GM19463 (cell line): ENCODE results near the gene GRID2.
A peak's percentile ranks its signal among the peaks of the same experiment; 100 is the strongest.
"Not testable (repeated sequence)": the region's sequence is repeated elsewhere in the genome, so short reads cannot be mapped to it uniquely, and the experiment has no call there.

Source experiments
- ATAC-seq: cut with Tn5 transposase; IDR thresholded peaks from one replicate; pipeline ENCODE4 v1.9.1; 2021; ENCODE audit warnings: mild to moderate bottlenecking, moderate library complexity; ENCODE audit not compliant: unreplicated experiment

The GRID2 gene

GRCh38 chr4:93289241-93289640 is 985.5 kb downstream of the GRID2 start:
- no peak for ATAC-seq

GRCh38 chr4:93289831-93290230 is 986.1 kb downstream of the GRID2 start:
- no peak for ATAC-seq

- peak; percentile 65 for ATAC-seq
These were observed 995.4 kb downstream of the GRID2 start for GRCh38 chr4:93299118-93299517.

- ATAC-seq: not testable (repeated sequence)
These were observed 997.2 kb downstream of the GRID2 start for GRCh38 chr4:93300780-93301555.

GRCh38 chr4:93302310-93302709 is 998.5 kb downstream of the GRID2 start:
- no peak for ATAC-seq

GRCh38 chr4:93303440-93303839 is 999.7 kb downstream of the GRID2 start:
- ATAC-seq: no peak

GRCh38 chr4:93312299-93312698 is 1008.5 kb downstream of the GRID2 start:
- ATAC-seq: no peak

- ATAC-seq: no peak
These were observed 1009.4 kb downstream of the GRID2 start for GRCh38 chr4:93313197-93313596.

- ATAC-seq: no peak
These were observed 1013.3 kb downstream of the GRID2 start for GRCh38 chr4:93317057-93317456.

- ATAC-seq: no peak
These were observed 1013.8 kb downstream of the GRID2 start for GRCh38 chr4:93317561-93317960.

GRCh38 chr4:93319041-93319440 is 1015.3 kb downstream of the GRID2 start:
- ATAC-seq: no peak

- ATAC-seq: no peak
These were observed 1016.6 kb downstream of the GRID2 start for GRCh38 chr4:93320356-93320755.

- ATAC-seq: no peak
These were observed 1023.6 kb downstream of the GRID2 start for GRCh38 chr4:93327346-93327745.

- ATAC-seq: peak; percentile 88
These were observed 1030.2 kb downstream of the GRID2 start for GRCh38 chr4:93334003-93334402.

GRCh38 chr4:93337196-93337595 is 1033.4 kb downstream of the GRID2 start:
- no peak for ATAC-seq

- ATAC-seq: no peak
These were observed 1039.0 kb downstream of the GRID2 start for GRCh38 chr4:93342738-93343137.

GRCh38 chr4:93346840-93347239 is 1043.1 kb downstream of the GRID2 start:
- ATAC-seq: no peak

GRCh38 chr4:93348896-93349295 is 1045.1 kb downstream of the GRID2 start:
- no peak for ATAC-seq

GRCh38 chr4:93351846-93352245 is 1048.1 kb downstream of the GRID2 start:
- ATAC-seq: no peak

GRCh38 chr4:93355411-93355810 is 1051.6 kb downstream of the GRID2 start:
- ATAC-seq: no peak

GRCh38 chr4:93359586-93359985 is 1055.8 kb downstream of the GRID2 start:
- ATAC-seq: no peak

GRCh38 chr4:93366169-93366755 is 1062.5 kb downstream of the GRID2 start:
- not testable (repeated sequence) for ATAC-seq

GRCh38 chr4:93368968-93369367 is 1065.2 kb downstream of the GRID2 start:
- ATAC-seq: no peak
